Ovary (tissue), 9 donors: ENCODE measurements around the gene GNPTG. TPM values are rescaled to one million over a fixed set of nuclear protein-coding genes. Genes with fewer than 3 reads are reported as not detected.

Experiments
- DNase-seq, 5 donors: peaks; one replicate each; pipeline ENCODE4 v3.0.0-alpha.2; 2019 to 2020
- H3K27ac ChIP-seq, 2 donors: fragments of 200-600 bp; one replicate each; pipeline versions ENCODE4 v1.5.1 to v1.8.0; 2019 to 2022
- H3K27me3 ChIP-seq: fragments of 200-600 bp; one replicate; pipeline ENCODE4 v1.8.0; 2022
- H3K36me3 ChIP-seq: fragments of 200-600 bp; sonication (generic); one replicate; pipeline ENCODE4 v1.5.1; 2019
- H3K4me1 ChIP-seq: one replicate; pipeline ENCODE4 v1.8.1; 2013; ENCODE audit warnings: mild to moderate bottlenecking, moderate library complexity; ENCODE audit not compliant: insufficient read depth
- H3K4me3 ChIP-seq: fragments of 200-600 bp; sonication (generic); one replicate; pipeline ENCODE4 v1.5.1; 2017
- H3K9me3 ChIP-seq, 2 donors: fragments of 200-600 bp in 1 of 2; sonication (generic) in 1 of 2; one replicate each; pipeline versions ENCODE4 v1.5.1 to v1.8.1; 2013 to 2019; ENCODE audit warnings: mild to moderate bottlenecking in 1 of 2, moderate library complexity in 1 of 2
- EP300 ChIP-seq: sonication (generic); formaldehyde crosslinking; IDR thresholded peaks from one replicate; pipeline ENCODE4 v1.6.1; 2017; ENCODE audit warnings: antibody characterized with exemption
- POLR2A ChIP-seq: fragments of 450-650 bp; IDR thresholded peaks from one replicate; pipeline ENCODE4 v1.6.1; 2017; ENCODE audit warnings: antibody characterized with exemption, mild to moderate bottlenecking, moderate library complexity
- WGBS, 3 donors: extraction: QIAGEN DNeasy Blood & Tissue Kit in 1 of 3; methylation state at CpG; one replicate each; pipeline versions ENCODE4 v1.1.5 to v1.1.7; 2013 to 2017; 5-methylcytosine and 5-hydroxymethylcytosine counted together
- intact Hi-C, 4 donors: fragments of 100-400 bp; cut with DNase I; formaldehyde crosslinking; loops; one replicate each; pipeline versions ENCODE4 v1.11.0 to v1.15.1; 2022 to 2023
- polyA plus RNA-seq, 2 donors: library from polyadenylated mRNA; stranded (reverse); fragments of 200-250 nt in 1 of 2; fragments of 350-450 nt in 1 of 2; fragmentation: Illumina TruSeq in 1 of 2; extraction: RNeasy Lipid Tissue Mini Kit (QIAGEN cat#74804) in 1 of 2; gene quantifications; one replicate each; pipeline ENCODE4 v1.2.3, GENCODE V29; 2013 to 2014
- total RNA-seq, 7 donors: library from RNA; depleted of rRNA in 2 of 7; stranded (reverse); fragments of >200 nt in 2 of 7; fragmentation: NEBNext Ultra II Directional in 3 of 7; extraction: Animal tissue kit (Norgen Biotek cat#: 25700) in 3 of 7; gene quantifications; one replicate each; pipeline versions ENCODE4 v1.1.0 to v1.2.4, GENCODE V29; 2016 to 2023
- TF ChIP-seq, protein P1 (sequence below), 3 donors: fragments of 450-650 bp in 2 of 3; fragments of 200-600 bp in 1 of 3; IDR thresholded peaks; one replicate each; pipeline versions ENCODE4 v1.5.1 to v1.8.0; 2016 to 2022; ENCODE audit warnings: antibody characterized with exemption in 3 of 3, mild to moderate bottlenecking in 1 of 3
- donor health status: DM: no; HTN: no; CAD: no; lungs with moderate emphysema.
- donor health status: DM: no; HTN: no; CAD: no.
- donor health status: Bipolar disorder and iron deficiency.
- donor health status: DM: yes; HTN: yes; CAD: no.
- donor health status: DM: no; HTN: no; CAD: no.
- donor health status: DM: yes; HTN: yes; CAD: no.

GNPTG gene
- total and polyA plus RNA-seq, 9 donors = 26.0 to 68.1 (median 55.4) TPM

- no peak for DNase-seq
- no peaks in the 10 kb centered on the region for H3K4me1 ChIP-seq
- TF ChIP-seq POLR2A (no peak), EP300 (no peak)
- TF ChIP-seq, protein P1, sequence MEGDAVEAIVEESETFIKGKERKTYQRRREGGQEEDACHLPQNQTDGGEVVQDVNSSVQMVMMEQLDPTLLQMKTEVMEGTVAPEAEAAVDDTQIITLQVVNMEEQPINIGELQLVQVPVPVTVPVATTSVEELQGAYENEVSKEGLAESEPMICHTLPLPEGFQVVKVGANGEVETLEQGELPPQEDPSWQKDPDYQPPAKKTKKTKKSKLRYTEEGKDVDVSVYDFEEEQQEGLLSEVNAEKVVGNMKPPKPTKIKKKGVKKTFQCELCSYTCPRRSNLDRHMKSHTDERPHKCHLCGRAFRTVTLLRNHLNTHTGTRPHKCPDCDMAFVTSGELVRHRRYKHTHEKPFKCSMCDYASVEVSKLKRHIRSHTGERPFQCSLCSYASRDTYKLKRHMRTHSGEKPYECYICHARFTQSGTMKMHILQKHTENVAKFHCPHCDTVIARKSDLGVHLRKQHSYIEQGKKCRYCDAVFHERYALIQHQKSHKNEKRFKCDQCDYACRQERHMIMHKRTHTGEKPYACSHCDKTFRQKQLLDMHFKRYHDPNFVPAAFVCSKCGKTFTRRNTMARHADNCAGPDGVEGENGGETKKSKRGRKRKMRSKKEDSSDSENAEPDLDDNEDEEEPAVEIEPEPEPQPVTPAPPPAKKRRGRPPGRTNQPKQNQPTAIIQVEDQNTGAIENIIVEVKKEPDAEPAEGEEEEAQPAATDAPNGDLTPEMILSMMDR (IDR thresholded peaks at IDR 0.05) = no peak
- H3K9me3 ChIP-seq = no peaks in the 10 kb centered on the region
- no peak overlapping the region for H3K27ac ChIP-seq
- H3K27me3 ChIP-seq = no peaks in the 10 kb centered on the region
- H3K4me3 ChIP-seq = no peak overlapping the region
- H3K36me3 ChIP-seq = no peaks in the 10 kb centered on the region
- intact Hi-C loops = no loop called here
- WGBS, 3 donors = 81 to 89% (median 83%) methylated on average over 21 to 22 of the region's 22 CpGs
These were observed 31.0 kb upstream of the GNPTG start for GRCh38 chr16:1320658-1321240.

- 93 to 95% (median 94%) methylated on average over 8 of the region's 8 CpGs for WGBS, 3 donors
- TF ChIP-seq, protein P1 (IDR thresholded peaks at IDR 0.05) = no peak
- TF ChIP-seq EP300 = no peak
- no peak for TF ChIP-seq POLR2A
- Histone ChIP-seq H3K27ac (no peak overlapping the region), H3K36me3 (no peaks in the 10 kb centered on the region), H3K4me1 (no peaks in the 10 kb centered on the region), H3K9me3 (no peaks in the 10 kb centered on the region), H3K27me3 (no peaks in the 10 kb centered on the region), H3K4me3 (no peak overlapping the region)
- DNase-seq = no peak
- intact Hi-C loops = no loop called here
These were observed 29.3 kb upstream of the GNPTG start for GRCh38 chr16:1322407-1322806.

GRCh38 chr16:1323296-1324239 lies 28.2 kb upstream of the GNPTG start:
- Histone ChIP-seq H3K9me3 (no peaks in the 10 kb centered on the region), H3K4me3 (no peak overlapping the region), H3K4me1 (no peaks in the 10 kb centered on the region), H3K27ac (no peak overlapping the region), H3K27me3 (no peaks in the 10 kb centered on the region), H3K36me3 (no peaks in the 10 kb centered on the region)
- intact Hi-C loops = no loop called here
- no peak for DNase-seq
- no peak for TF ChIP-seq EP300
- TF ChIP-seq POLR2A = no peak
- TF ChIP-seq, protein P1 (IDR thresholded peaks at IDR 0.05) = no peak
- 69 to 75% (median 72%) methylated on average over 28 to 35 of the region's 35 CpGs for WGBS, 3 donors

DNA sequence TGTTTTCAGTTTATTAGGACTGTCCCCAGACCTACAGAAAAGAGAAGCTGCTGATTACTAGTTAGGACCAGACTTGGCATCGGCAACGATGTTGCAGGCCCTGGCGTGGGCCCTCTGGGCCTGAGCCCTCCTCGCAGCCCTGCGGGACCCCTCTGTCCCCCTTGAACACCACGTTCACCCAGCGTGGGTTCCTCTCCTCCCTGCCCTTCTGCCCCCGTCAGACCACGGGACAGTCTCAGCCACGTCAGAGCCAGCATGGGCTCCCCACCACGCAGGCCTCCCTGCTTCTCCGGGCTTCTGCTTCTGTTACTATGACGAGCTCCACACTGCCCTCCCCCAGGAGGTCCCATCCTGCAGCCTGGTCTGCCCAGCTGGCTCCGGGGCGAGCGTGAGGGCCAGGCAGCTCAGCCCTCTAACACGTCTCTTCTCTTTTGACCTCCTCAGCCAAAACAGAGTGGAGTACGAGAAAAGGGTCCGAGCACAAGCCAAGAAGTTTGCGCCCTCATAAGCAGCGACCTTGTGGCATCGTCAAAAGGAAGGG lies 27.4 kb upstream of the GNPTG start:
- Histone ChIP-seq H3K4me1 (no peaks in the 10 kb centered on the region), H3K36me3 (no peaks in the 10 kb centered on the region), H3K27ac (no peak overlapping the region), H3K4me3 (no peak overlapping the region), H3K27me3 (no peaks in the 10 kb centered on the region), H3K9me3 (no peaks in the 10 kb centered on the region)
- DNase-seq = no peak
- TF ChIP-seq, protein P1 (IDR thresholded peaks at IDR 0.05) = no peak
- TF ChIP-seq POLR2A (no peak), EP300 (no peak)
- intact Hi-C loops = no loop called here
- 78 to 81% (median 80%) methylated on average over 22 of the region's 22 CpGs for WGBS, 3 donors
